Hepatocyte (in vitro differentiated cells): Measurements from ENCODE around the gene SNAP29. TPM values are rescaled to one million over a fixed set of nuclear protein-coding genes. Genes with fewer than 3 reads are reported as not detected.
"Not testable (repeated sequence)": the region's sequence is repeated elsewhere in the genome, so short reads cannot be mapped to it uniquely, and the experiment has no call there.

Experiments
- DNase-seq: peaks from one replicate; pipeline ENCODE4 v3.0.0-alpha.2; 2016; ENCODE audit warnings: low spot score
- H2AFZ ChIP-seq: fragments of 200-600 bp; sonication (generic); 2 replicates; pipeline ENCODE4 v1.6.0; 2016; ENCODE audit warnings: antibody characterized with exemption, mild to moderate bottlenecking
- H3K27ac ChIP-seq: fragments of 200-600 bp; sonication (generic); 2 replicates; pipeline ENCODE4 v1.5.1; 2016; ENCODE audit warnings: mild to moderate bottlenecking
- H3K27me3 ChIP-seq: fragments of 200-600 bp; sonication (generic); 2 replicates; pipeline ENCODE4 v1.6.1; 2016
- H3K36me3 ChIP-seq: fragments of 200-600 bp; sonication (generic); replicated peaks from 2 replicates; pipeline ENCODE4 v1.5.1; 2016; ENCODE audit warnings: low read depth; ENCODE audit not compliant: insufficient read depth
- H3K4me1 ChIP-seq: fragments of 200-600 bp; sonication (generic); 2 replicates; pipeline ENCODE4 v1.5.1; 2016; ENCODE audit warnings: mild to moderate bottlenecking, moderate library complexity; ENCODE audit not compliant: insufficient read depth
- H3K4me2 ChIP-seq: fragments of 200-600 bp; sonication (generic); 2 replicates; pipeline ENCODE4 v1.6.0; 2016
- H3K4me3 ChIP-seq: fragments of 200-600 bp; sonication (generic); 2 replicates; pipeline ENCODE4 v1.5.1; 2016; ENCODE audit warnings: mild to moderate bottlenecking
- H3K79me2 ChIP-seq: fragments of 200-600 bp; sonication (generic); 2 replicates; pipeline ENCODE4 v1.6.0; 2017; ENCODE audit warnings: mild to moderate bottlenecking
- H3K9me2 ChIP-seq: fragments of 200-600 bp; sonication (generic); replicated peaks from 2 replicates; pipeline ENCODE4 v1.6.0; 2017; ENCODE audit warnings: mild to moderate bottlenecking; ENCODE audit not compliant: insufficient read depth
- H3K9me3 ChIP-seq: fragments of 200-600 bp; sonication (generic); 2 replicates; pipeline ENCODE4 v1.5.1; 2016; ENCODE audit warnings: low read depth, mild to moderate bottlenecking
- H4K20me1 ChIP-seq: fragments of 200-600 bp; sonication (generic); 2 replicates; pipeline ENCODE4 v1.6.0; 2016; ENCODE audit warnings: mild to moderate bottlenecking; ENCODE audit not compliant: insufficient read depth, poor library complexity, severe bottlenecking
- CTCF ChIP-seq: fragments of 200-600 bp; sonication (generic); IDR thresholded peaks from 2 replicates; pipeline ENCODE4 v1.5.1; 2016; ENCODE audit warnings: antibody characterized with exemption, mild to moderate bottlenecking; ENCODE audit not compliant: poor library complexity
- EZH2 ChIP-seq: fragments of 200-600 bp; sonication (generic); IDR thresholded peaks from 2 replicates; pipeline ENCODE4 v1.6.1; 2016; ENCODE audit warnings: antibody characterized with exemption, mild to moderate bottlenecking, borderline replicate concordance
- EZH2phosphoT487 ChIP-seq: fragments of 200-600 bp; sonication (generic); IDR thresholded peaks from one replicate; pipeline ENCODE4 v1.6.1; 2018; ENCODE audit warnings: antibody characterized with exemption, mild to moderate bottlenecking, low read depth, moderate library complexity; ENCODE audit not compliant: unreplicated experiment, severe bottlenecking
- WGBS: methylation state at CpG from one replicate; pipeline ENCODE4 v1.1.6; 2016; ENCODE audit warnings: low lambda C conversion rate; ENCODE audit errors: missing lambda C conversion rate; 5-methylcytosine and 5-hydroxymethylcytosine counted together
- polyA plus RNA-seq: library from polyadenylated mRNA; unstranded; fragments of >200 nt; fragmentation: Nextera tagmentation; extraction: Ambion mirVana; gene quantifications from 2 replicates; pipeline ENCODE4 v1.2.1, GENCODE V29; 2016
- total RNA-seq: library from RNA; depleted of rRNA; stranded (reverse); fragments of >200 nt; gene quantifications from 2 replicates; pipeline ENCODE4 v1.2.3, GENCODE V29; 2014

SNAP29 gene
- total and polyA plus RNA-seq, 2 experiments from 2014 or later: 14.5 to 41.0 TPM

GRCh38 chr22:20905415-20906386 lies 46.9 kb downstream of the SNAP29 start:
- Histone ChIP-seq H2AFZ (no peak overlapping the region), H3K36me3 (no peaks in the 10 kb centered on the region), H3K27me3 (no peaks in the 10 kb centered on the region), H3K4me3 (no peak overlapping the region), H3K9me3 (no peaks in the 10 kb centered on the region), H3K4me2 (no peak overlapping the region), H3K27ac (no peak overlapping the region), H3K4me1 (no peaks in the 10 kb centered on the region), H3K79me2 (no peaks in the 10 kb centered on the region), H3K9me2 (no peaks in the 10 kb centered on the region), H4K20me1 (no peaks in the 10 kb centered on the region)
- WGBS: 68% methylated on average over 4 of the region's 4 CpGs
- TF ChIP-seq CTCF: no peak
- TF ChIP-seq EZH2phosphoT487: no peak
- TF ChIP-seq EZH2: no peak
- no peak for DNase-seq

- no peak overlapping the region for H2AFZ ChIP-seq
- H3K4me3 ChIP-seq: no peak overlapping the region
- no peaks in the 10 kb centered on the region for H3K79me2 ChIP-seq
- H3K4me1 ChIP-seq: no peaks in the 10 kb centered on the region
- H3K4me2 ChIP-seq: no peak overlapping the region
- TF ChIP-seq CTCF: no peak
- TF ChIP-seq EZH2phosphoT487: no peak
- no peak for TF ChIP-seq EZH2
- H3K27ac ChIP-seq: no peak overlapping the region
- DNase-seq: no peak
- H4K20me1 ChIP-seq: no peaks in the 10 kb centered on the region
- H3K36me3 ChIP-seq: no peaks in the 10 kb centered on the region
- H3K9me3 ChIP-seq: no peaks in the 10 kb centered on the region
- no peaks in the 10 kb centered on the region for H3K9me2 ChIP-seq
- H3K27me3 ChIP-seq: no peaks in the 10 kb centered on the region
- WGBS: 89% methylated on average over 3 of the region's 3 CpGs
These were observed 47.6 kb downstream of the SNAP29 start for GRCh38 chr22:20906387-20906767.

GRCh38 chr22:20908717-20909116 lies 49.9 kb downstream of the SNAP29 start:
- not testable (repeated sequence) for H4K20me1 ChIP-seq, H3K4me3 ChIP-seq, H3K9me3 ChIP-seq, H3K4me2 ChIP-seq, H3K9me2 ChIP-seq, H3K4me1 ChIP-seq, H2AFZ ChIP-seq, DNase-seq, H3K79me2 ChIP-seq, H3K36me3 ChIP-seq, H3K27me3 ChIP-seq, H3K27ac ChIP-seq
- 91% methylated on average over 5 of the region's 5 CpGs for WGBS

- TF ChIP-seq EZH2phosphoT487: no peak
- TF ChIP-seq CTCF: no peak
- no peak for TF ChIP-seq EZH2
- Histone ChIP-seq H3K4me2 (no peak overlapping the region), H3K27me3 (no peaks in the 10 kb centered on the region), H3K79me2 (no peaks in the 10 kb centered on the region), H3K9me2 (no peaks in the 10 kb centered on the region), H3K4me3 (no peak overlapping the region), H3K36me3 (no peaks in the 10 kb centered on the region), H4K20me1 (no peaks in the 10 kb centered on the region), H3K4me1 (no peaks in the 10 kb centered on the region), H3K9me3 (no peaks in the 10 kb centered on the region), H3K27ac (no peak overlapping the region), H2AFZ (no peak overlapping the region)
- whole genome bisulfite sequencing: 89% methylated on average over 5 of the region's 6 CpGs
- DNase-seq: no peak
These were observed 50.9 kb downstream of the SNAP29 start for GRCh38 chr22:20909543-20910303.
